ENCODE data around the gene RAB3C. TPM values are rescaled to one million over a fixed set of nuclear protein-coding genes. Genes with fewer than 3 reads are reported as not detected.

RAB3C gene
- total RNA-seq, 1 donor from 2014 or later: 0.47 TPM

GRCh38 chr5:58905944-58906343 is 323.1 kb downstream of the RAB3C start:
- ATAC-seq (ENCODE audit: low read depth) (no peak), DNase-seq (no peak)
- CTCF ChIA-PET: no interaction called here
- POLR2A ChIA-PET: no interaction called here
- Mint-ChIP-seq H3K9me3 (peaks cover 3% of the 10 kb centered on the region), H3K27ac (no peak overlapping the region), H3K4me3 (no peak overlapping the region), H3K4me1 (no peaks in the 10 kb centered on the region), H3K27me3 (peaks cover 4% of the 10 kb centered on the region), H3K36me3 (ENCODE audit: low read depth) (no peaks in the 10 kb centered on the region)
- TF ChIP-seq, protein P1, sequence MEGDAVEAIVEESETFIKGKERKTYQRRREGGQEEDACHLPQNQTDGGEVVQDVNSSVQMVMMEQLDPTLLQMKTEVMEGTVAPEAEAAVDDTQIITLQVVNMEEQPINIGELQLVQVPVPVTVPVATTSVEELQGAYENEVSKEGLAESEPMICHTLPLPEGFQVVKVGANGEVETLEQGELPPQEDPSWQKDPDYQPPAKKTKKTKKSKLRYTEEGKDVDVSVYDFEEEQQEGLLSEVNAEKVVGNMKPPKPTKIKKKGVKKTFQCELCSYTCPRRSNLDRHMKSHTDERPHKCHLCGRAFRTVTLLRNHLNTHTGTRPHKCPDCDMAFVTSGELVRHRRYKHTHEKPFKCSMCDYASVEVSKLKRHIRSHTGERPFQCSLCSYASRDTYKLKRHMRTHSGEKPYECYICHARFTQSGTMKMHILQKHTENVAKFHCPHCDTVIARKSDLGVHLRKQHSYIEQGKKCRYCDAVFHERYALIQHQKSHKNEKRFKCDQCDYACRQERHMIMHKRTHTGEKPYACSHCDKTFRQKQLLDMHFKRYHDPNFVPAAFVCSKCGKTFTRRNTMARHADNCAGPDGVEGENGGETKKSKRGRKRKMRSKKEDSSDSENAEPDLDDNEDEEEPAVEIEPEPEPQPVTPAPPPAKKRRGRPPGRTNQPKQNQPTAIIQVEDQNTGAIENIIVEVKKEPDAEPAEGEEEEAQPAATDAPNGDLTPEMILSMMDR (IDR thresholded peaks at IDR 0.05): no peak
- intact Hi-C loops (cut with micrococcal nuclease): no loop called here

Other genes starting within 250 kb of the RAB3C start
- 10.4 and 10.9 TPM in 2 replicates for gene PLK2, start 123.0 kb upstream of the RAB3C start, total RNA-seq
- 39.8 and 40.3 TPM in 2 replicates for gene GAPT, start 91.6 kb upstream of the RAB3C start, total RNA-seq

All from activated B cell treated with CpG ODN at 0.5 μM for 24 hours (primary cell).